GM21619 (cell line): ENCODE results near the gene CAPN10.
A peak's percentile ranks its signal among the peaks of the same experiment; 100 is the strongest.

Source experiments
- ATAC-seq: cut with Tn5 transposase; IDR thresholded peaks from one replicate; pipeline ENCODE4 v1.9.1; 2021; ENCODE audit not compliant: unreplicated experiment

The CAPN10 gene

GRCh38 chr2:240563951-240564560, 22.5 kb upstream of the CAPN10 start:
- no peak for ATAC-seq

GRCh38 chr2:240564561-240565332, 21.8 kb upstream of the CAPN10 start:
- no peak for ATAC-seq

GRCh38 chr2:240565333-240566202, 21.0 kb upstream of the CAPN10 start:
- peak; percentile 32 for ATAC-seq

- ATAC-seq: peak; percentile 44
Measured at GRCh38 chr2:240566203-240567136, 20.1 kb upstream of the CAPN10 start.

GRCh38 chr2:240567137-240567871, 19.2 kb upstream of the CAPN10 start:
- ATAC-seq: no peak

GRCh38 chr2:240567872-240568677, 18.5 kb upstream of the CAPN10 start, which contains the start of gene RNPEPL1:
RNPEPL1 (plus strand) TSS chr2:240568484; CDS start chr2:240568587, 103 bp downstream.
- ATAC-seq: peak; percentile 19

GRCh38 chr2:240568678-240569522, 17.6 kb upstream of the CAPN10 start:
- peak; percentile 3 for ATAC-seq

- no peak for ATAC-seq
Measured at GRCh38 chr2:240569523-240569997, 17.0 kb upstream of the CAPN10 start.

- no peak for ATAC-seq
Measured at GRCh38 chr2:240569998-240570530, 16.5 kb upstream of the CAPN10 start.

GRCh38 chr2:240570531-240571313, 15.8 kb upstream of the CAPN10 start:
- ATAC-seq: no peak

GRCh38 chr2:240571314-240571973, 15.1 kb upstream of the CAPN10 start:
- ATAC-seq: no peak

- ATAC-seq: no peak
Measured at GRCh38 chr2:240572141-240573031, 14.1 kb upstream of the CAPN10 start.

- ATAC-seq: no peak
Measured at GRCh38 chr2:240573071-240573515, 13.4 kb upstream of the CAPN10 start.

- ATAC-seq: no peak
Measured at GRCh38 chr2:240573516-240574385, 12.8 kb upstream of the CAPN10 start.
